HepG2 (cell line): ENCODE results near the gene GBP2.

Experiments used
- ATF7 ChIP-seq, 2 experiments: fragments of 450-650 bp in 1 of 2; sonication (generic) in 1 of 2; formaldehyde crosslinking in 1 of 2; IDR thresholded peaks; 2 replicates each; pipeline versions ENCODE4 v1.4.0 to v1.6.1; 2016 to 2020; ENCODE audit warnings: antibody characterized with exemption in 1 of 2, mild to moderate bottlenecking in 1 of 2, missing genetic modification reagents in 1 of 2
- HNF4A ChIP-seq: sonication (generic); formaldehyde crosslinking; IDR thresholded peaks from 2 replicates; pipeline ENCODE4 v1.4.0; 2020; ENCODE audit warnings: missing genetic modification reagents
- MXI1 ChIP-seq: IDR thresholded peaks from 3 replicates; pipeline ENCODE4 v1.6.1; 2012; ENCODE audit warnings: low read depth, low read length, inconsistent platforms, borderline replicate concordance
- NFIC ChIP-seq: IDR thresholded peaks from 2 replicates; pipeline ENCODE4 v1.6.1; 2012; ENCODE audit warnings: mild to moderate bottlenecking, low read length, inconsistent platforms
- SMAD1 ChIP-seq: sonication (generic); formaldehyde crosslinking; IDR thresholded peaks from 2 replicates; pipeline ENCODE4 v1.4.0; 2020; ENCODE audit warnings: missing genetic modification reagents, low read depth, mild to moderate bottlenecking, borderline replicate concordance
- WIZ ChIP-seq: sonication (generic); formaldehyde crosslinking; IDR thresholded peaks from 2 replicates; pipeline ENCODE4 v1.5.1; 2020; ENCODE audit warnings: mild to moderate bottlenecking, missing genetic modification reagents
- YY1 ChIP-seq: IDR thresholded peaks from 2 replicates; pipeline ENCODE4 v1.6.1; 2011; ENCODE audit warnings: low read length, low read depth, moderate library complexity, mild to moderate bottlenecking; ENCODE audit not compliant: insufficient read depth, insufficient replicate concordance
- ZFP41 ChIP-seq: sonication (generic); formaldehyde crosslinking; IDR thresholded peaks from 2 replicates; pipeline ENCODE4 v1.4.0; 2020; ENCODE audit warnings: mild to moderate bottlenecking, missing genetic modification reagents, borderline replicate concordance
- TF ChIP-seq, protein P1 (sequence below): sonication (generic); formaldehyde crosslinking; IDR thresholded peaks from 2 replicates; pipeline ENCODE4 v1.5.0; 2020; ENCODE audit warnings: missing genetic modification reagents
- TF ChIP-seq, protein P2 (sequence below): sonication (generic); formaldehyde crosslinking; IDR thresholded peaks from 2 replicates; pipeline ENCODE4 v1.4.0; 2020; ENCODE audit warnings: missing genetic modification reagents
- TF ChIP-seq, protein P3 (sequence below): sonication (generic); formaldehyde crosslinking; conservative IDR thresholded peaks from 2 replicates; pipeline ENCODE4 v1.4.0; 2020; ENCODE audit warnings: mild to moderate bottlenecking, missing genetic modification reagents, moderate library complexity
- TF ChIP-seq, protein P4 (sequence below): sonication (generic); formaldehyde crosslinking; IDR thresholded peaks from 2 replicates; pipeline ENCODE4 v1.4.0; 2020; ENCODE audit warnings: low read depth, mild to moderate bottlenecking, missing genetic modification reagents

DNA sequence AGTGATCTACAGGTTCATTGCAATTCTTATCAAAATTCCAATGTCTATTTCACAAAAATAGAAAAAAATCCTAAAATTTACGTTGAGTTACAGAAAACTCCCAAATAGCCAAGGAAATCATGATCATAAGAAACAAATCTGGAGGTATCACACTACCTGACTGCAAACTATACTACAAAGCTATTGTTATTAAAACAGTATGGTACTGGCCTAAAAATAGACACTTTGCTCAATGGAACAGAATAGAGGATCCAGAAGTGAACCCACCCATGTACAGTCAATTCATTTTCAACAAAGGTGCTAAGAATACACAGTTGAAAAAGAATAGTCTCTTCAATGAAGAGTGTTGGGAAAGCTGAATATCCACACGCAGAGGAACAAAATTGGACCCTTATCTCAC lies 30.2 kb downstream of the GBP2 start:
- TF ChIP-seq ATF7 (IDR thresholded peaks at IDR 0.05) = no peak
- no peak for TF ChIP-seq ATF7 (CRISPR knock-in tag; IDR thresholded peaks at IDR 0.05)
- no peak for TF ChIP-seq MXI1
- TF ChIP-seq ZFP41 (CRISPR knock-in tag) = no peak
- TF ChIP-seq, protein P1, sequence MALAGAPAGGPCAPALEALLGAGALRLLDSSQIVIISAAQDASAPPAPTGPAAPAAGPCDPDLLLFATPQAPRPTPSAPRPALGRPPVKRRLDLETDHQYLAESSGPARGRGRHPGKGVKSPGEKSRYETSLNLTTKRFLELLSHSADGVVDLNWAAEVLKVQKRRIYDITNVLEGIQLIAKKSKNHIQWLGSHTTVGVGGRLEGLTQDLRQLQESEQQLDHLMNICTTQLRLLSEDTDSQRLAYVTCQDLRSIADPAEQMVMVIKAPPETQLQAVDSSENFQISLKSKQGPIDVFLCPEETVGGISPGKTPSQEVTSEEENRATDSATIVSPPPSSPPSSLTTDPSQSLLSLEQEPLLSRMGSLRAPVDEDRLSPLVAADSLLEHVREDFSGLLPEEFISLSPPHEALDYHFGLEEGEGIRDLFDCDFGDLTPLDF (CRISPR knock-in tag) = no peak
- TF ChIP-seq, protein P2, sequence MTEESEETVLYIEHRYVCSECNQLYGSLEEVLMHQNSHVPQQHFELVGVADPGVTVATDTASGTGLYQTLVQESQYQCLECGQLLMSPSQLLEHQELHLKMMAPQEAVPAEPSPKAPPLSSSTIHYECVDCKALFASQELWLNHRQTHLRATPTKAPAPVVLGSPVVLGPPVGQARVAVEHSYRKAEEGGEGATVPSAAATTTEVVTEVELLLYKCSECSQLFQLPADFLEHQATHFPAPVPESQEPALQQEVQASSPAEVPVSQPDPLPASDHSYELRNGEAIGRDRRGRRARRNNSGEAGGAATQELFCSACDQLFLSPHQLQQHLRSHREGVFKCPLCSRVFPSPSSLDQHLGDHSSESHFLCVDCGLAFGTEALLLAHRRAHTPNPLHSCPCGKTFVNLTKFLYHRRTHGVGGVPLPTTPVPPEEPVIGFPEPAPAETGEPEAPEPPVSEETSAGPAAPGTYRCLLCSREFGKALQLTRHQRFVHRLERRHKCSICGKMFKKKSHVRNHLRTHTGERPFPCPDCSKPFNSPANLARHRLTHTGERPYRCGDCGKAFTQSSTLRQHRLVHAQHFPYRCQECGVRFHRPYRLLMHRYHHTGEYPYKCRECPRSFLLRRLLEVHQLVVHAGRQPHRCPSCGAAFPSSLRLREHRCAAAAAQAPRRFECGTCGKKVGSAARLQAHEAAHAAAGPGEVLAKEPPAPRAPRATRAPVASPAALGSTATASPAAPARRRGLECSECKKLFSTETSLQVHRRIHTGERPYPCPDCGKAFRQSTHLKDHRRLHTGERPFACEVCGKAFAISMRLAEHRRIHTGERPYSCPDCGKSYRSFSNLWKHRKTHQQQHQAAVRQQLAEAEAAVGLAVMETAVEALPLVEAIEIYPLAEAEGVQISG (CRISPR knock-in tag) = no peak
- no peak for TF ChIP-seq NFIC
- TF ChIP-seq, protein P3, sequence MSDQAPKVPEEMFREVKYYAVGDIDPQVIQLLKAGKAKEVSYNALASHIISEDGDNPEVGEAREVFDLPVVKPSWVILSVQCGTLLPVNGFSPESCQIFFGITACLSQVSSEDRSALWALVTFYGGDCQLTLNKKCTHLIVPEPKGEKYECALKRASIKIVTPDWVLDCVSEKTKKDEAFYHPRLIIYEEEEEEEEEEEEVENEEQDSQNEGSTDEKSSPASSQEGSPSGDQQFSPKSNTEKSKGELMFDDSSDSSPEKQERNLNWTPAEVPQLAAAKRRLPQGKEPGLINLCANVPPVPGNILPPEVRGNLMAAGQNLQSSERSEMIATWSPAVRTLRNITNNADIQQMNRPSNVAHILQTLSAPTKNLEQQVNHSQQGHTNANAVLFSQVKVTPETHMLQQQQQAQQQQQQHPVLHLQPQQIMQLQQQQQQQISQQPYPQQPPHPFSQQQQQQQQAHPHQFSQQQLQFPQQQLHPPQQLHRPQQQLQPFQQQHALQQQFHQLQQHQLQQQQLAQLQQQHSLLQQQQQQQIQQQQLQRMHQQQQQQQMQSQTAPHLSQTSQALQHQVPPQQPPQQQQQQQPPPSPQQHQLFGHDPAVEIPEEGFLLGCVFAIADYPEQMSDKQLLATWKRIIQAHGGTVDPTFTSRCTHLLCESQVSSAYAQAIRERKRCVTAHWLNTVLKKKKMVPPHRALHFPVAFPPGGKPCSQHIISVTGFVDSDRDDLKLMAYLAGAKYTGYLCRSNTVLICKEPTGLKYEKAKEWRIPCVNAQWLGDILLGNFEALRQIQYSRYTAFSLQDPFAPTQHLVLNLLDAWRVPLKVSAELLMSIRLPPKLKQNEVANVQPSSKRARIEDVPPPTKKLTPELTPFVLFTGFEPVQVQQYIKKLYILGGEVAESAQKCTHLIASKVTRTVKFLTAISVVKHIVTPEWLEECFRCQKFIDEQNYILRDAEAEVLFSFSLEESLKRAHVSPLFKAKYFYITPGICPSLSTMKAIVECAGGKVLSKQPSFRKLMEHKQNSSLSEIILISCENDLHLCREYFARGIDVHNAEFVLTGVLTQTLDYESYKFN (CRISPR knock-in tag) = no peak
- no peak for TF ChIP-seq SMAD1 (CRISPR knock-in tag)
- no peak for TF ChIP-seq WIZ (CRISPR knock-in tag)
- TF ChIP-seq YY1 = no peak
- TF ChIP-seq, protein P4, sequence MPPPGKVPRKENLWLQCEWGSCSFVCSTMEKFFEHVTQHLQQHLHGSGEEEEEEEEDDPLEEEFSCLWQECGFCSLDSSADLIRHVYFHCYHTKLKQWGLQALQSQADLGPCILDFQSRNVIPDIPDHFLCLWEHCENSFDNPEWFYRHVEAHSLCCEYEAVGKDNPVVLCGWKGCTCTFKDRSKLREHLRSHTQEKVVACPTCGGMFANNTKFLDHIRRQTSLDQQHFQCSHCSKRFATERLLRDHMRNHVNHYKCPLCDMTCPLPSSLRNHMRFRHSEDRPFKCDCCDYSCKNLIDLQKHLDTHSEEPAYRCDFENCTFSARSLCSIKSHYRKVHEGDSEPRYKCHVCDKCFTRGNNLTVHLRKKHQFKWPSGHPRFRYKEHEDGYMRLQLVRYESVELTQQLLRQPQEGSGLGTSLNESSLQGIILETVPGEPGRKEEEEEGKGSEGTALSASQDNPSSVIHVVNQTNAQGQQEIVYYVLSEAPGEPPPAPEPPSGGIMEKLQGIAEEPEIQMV (CRISPR knock-in tag) = no peak
- TF ChIP-seq HNF4A (CRISPR knock-in tag) = no peak
